Keratinocyte (primary cell): ENCODE data around the gene SCGB1D1. TPM values are rescaled to one million over a fixed set of nuclear protein-coding genes. Genes with fewer than 3 reads are reported as not detected.

Experiments
- DNase-seq: peaks from one replicate; pipeline ENCODE4 v3.0.0-alpha.2; 2011; ENCODE audit warnings: low read depth, missing footprints, low spot score
- FAIRE-seq: peaks from 2 replicates; lab custom pipeline; 2011; peaks lifted over from hg19 to GRCh38; lab: Jason Lieb, UNC
- H2AFZ ChIP-seq: 2 replicates; pipeline ENCODE4 v1.6.0; 2012; ENCODE audit warnings: low read length, control low read depth, inconsistent platforms; ENCODE audit not compliant: control insufficient read depth
- H3K27ac ChIP-seq: 2 replicates; pipeline ENCODE4 v1.5.1; 2011; ENCODE audit warnings: low read length; ENCODE audit not compliant: control insufficient read depth, insufficient read depth
- H3K27me3 ChIP-seq: 3 replicates; pipeline ENCODE4 v1.6.0; 2011; ENCODE audit warnings: low read length; ENCODE audit not compliant: control insufficient read depth, insufficient read depth; ENCODE audit errors: extremely low read depth
- H3K36me3 ChIP-seq, 2 experiments: 2 replicates in 1 of 2; 3 replicates in 1 of 2; pipeline ENCODE4 v1.5.1; 2011; ENCODE audit warnings: low read length in 2 of 2, mild to moderate bottlenecking in 1 of 2; ENCODE audit not compliant: control insufficient read depth in 2 of 2, insufficient read depth in 2 of 2; ENCODE audit errors: extremely low read depth in 1 of 2
- H3K4me1 ChIP-seq: 3 replicates; pipeline ENCODE4 v1.5.1; 2011; ENCODE audit warnings: low read length; ENCODE audit not compliant: control insufficient read depth, insufficient read depth; ENCODE audit errors: extremely low read depth
- H3K4me2 ChIP-seq: 3 replicates; pipeline ENCODE4 v1.6.0; 2011; ENCODE audit warnings: low read depth, low read length; ENCODE audit not compliant: control insufficient read depth, insufficient read depth; ENCODE audit errors: extremely low read depth
- H3K4me3 ChIP-seq, 3 experiments: fragments of 200-600 bp in 1 of 3; sonication (generic) in 1 of 3; 2 replicates in 2 of 3; 3 replicates in 1 of 3; pipeline ENCODE4 v1.5.1; 2011 to 2016; ENCODE audit warnings: low read length in 3 of 3, mild to moderate bottlenecking in 3 of 3, control low read depth in 2 of 3, inconsistent platforms in 1 of 3, low read depth in 1 of 3, mixed read lengths in 1 of 3, mixed run types in 1 of 3, moderate library complexity in 1 of 3; ENCODE audit not compliant: control insufficient read depth in 2 of 3, insufficient read depth in 2 of 3; ENCODE audit errors: extremely low read depth in 1 of 3
- H3K79me2 ChIP-seq: 2 replicates; pipeline ENCODE4 v1.6.0; 2012; ENCODE audit warnings: low read length; ENCODE audit not compliant: control insufficient read depth, insufficient read depth
- H3K9ac ChIP-seq: 3 replicates; pipeline ENCODE4 v1.6.0; 2011; ENCODE audit warnings: low read length; ENCODE audit not compliant: control insufficient read depth, insufficient read depth; ENCODE audit errors: extremely low read depth
- H3K9me1 ChIP-seq: 3 replicates; pipeline ENCODE4 v1.6.0; 2011; ENCODE audit warnings: low read length; ENCODE audit not compliant: control insufficient read depth, insufficient read depth; ENCODE audit errors: extremely low read depth
- H3K9me3 ChIP-seq: 2 replicates; pipeline ENCODE4 v1.5.1; 2012; ENCODE audit warnings: low read depth, low read length; ENCODE audit not compliant: control insufficient read depth
- H4K20me1 ChIP-seq: 3 replicates; pipeline ENCODE4 v1.6.0; 2011; ENCODE audit warnings: low read length; ENCODE audit not compliant: control insufficient read depth, insufficient read depth; ENCODE audit errors: extremely low read depth
- EZH2 ChIP-seq: IDR thresholded peaks from one replicate; pipeline ENCODE4 v1.6.1; 2012; ENCODE audit warnings: inconsistent platforms, mild to moderate bottlenecking, low read length, moderate library complexity
- dilution Hi-C: fragments of 300-500 bp; cut with MboI; formaldehyde crosslinking; loops from one replicate; pipeline ENCODE4 v1.7.0; 2020; ENCODE audit warnings: low sequenced_read_pairs; ENCODE audit not compliant: extremely low pct_ligation_motif_present
- polyA plus RNA-seq, 5 experiments: library from polyadenylated mRNA; depleted of rRNA in 3 of 5; stranded (reverse) in 3 of 5; stranded (forward) in 1 of 5; unstranded in 1 of 5; fragments of >200 nt; gene quantifications; 1 replicate in 1 of 5; 2 replicates in 3 of 5; 3 replicates in 1 of 5; pipeline versions ENCODE4 v1.2.1 to v1.2.3, GENCODE V29; 2011 to 2012; ENCODE audit warnings: missing spikeins in 2 of 5, low read depth in 1 of 5, low replicate concordance in 1 of 5
- TF ChIP-seq, protein P1 (sequence below), 3 experiments: IDR thresholded peaks in 1 of 3; conservative IDR thresholded peaks in 1 of 3; optimal IDR thresholded peaks in 1 of 3; 2 replicates in 2 of 3; 3 replicates in 1 of 3; pipeline versions ENCODE3 to v1.5.1; 2011; ENCODE audit warnings: low read length in 3 of 3, mild to moderate bottlenecking in 3 of 3, moderate library complexity in 2 of 3, control low read depth in 1 of 3, inconsistent platforms in 1 of 3; ENCODE audit not compliant: insufficient read depth in 2 of 3; ENCODE audit errors: extremely low read depth in 1 of 3

SCGB1D1 gene
- polyA plus RNA-seq, 1 donor (not counting 4 experiments of a cell fraction or from before 2014, with no cell fraction given): not detected

DNA sequence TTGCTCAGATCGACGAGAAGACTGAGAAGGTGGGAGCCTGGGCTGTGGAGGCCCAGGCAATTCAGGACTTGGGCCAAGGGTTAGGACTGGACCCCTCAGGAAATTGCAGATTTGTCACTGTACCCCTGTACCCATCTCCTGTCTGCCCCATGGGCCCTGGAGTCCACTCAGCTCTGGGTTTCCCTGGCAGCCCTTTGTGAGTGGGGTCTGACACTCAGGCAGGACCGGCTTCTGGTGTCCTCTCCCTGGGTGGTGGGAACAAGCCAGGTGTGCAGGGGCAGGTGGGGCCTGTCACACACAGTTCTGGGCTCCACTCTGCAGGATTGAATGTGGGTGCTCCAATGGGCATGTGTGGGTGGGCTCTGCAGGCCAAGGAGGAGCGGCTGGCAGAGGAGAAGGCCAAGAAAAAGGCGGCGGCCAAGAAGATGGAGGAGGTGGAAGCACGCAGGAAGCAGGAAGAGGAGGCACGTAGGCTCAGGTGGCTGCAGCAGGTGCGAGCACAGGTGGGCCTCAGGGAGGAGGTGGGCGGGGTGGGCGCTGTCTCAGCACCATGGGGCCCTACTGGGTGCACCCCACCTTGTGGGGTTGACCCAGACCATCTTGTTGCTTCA is 44.6 kb upstream of the SCGB1D1 start:
- H3K4me3 ChIP-seq: no peak overlapping the region
- TF ChIP-seq, protein P1, sequence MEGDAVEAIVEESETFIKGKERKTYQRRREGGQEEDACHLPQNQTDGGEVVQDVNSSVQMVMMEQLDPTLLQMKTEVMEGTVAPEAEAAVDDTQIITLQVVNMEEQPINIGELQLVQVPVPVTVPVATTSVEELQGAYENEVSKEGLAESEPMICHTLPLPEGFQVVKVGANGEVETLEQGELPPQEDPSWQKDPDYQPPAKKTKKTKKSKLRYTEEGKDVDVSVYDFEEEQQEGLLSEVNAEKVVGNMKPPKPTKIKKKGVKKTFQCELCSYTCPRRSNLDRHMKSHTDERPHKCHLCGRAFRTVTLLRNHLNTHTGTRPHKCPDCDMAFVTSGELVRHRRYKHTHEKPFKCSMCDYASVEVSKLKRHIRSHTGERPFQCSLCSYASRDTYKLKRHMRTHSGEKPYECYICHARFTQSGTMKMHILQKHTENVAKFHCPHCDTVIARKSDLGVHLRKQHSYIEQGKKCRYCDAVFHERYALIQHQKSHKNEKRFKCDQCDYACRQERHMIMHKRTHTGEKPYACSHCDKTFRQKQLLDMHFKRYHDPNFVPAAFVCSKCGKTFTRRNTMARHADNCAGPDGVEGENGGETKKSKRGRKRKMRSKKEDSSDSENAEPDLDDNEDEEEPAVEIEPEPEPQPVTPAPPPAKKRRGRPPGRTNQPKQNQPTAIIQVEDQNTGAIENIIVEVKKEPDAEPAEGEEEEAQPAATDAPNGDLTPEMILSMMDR (optimal IDR thresholded peaks at IDR 0.05 in 1 of 3, IDR thresholded peaks at IDR 0.05 in 1 of 3, conservative IDR thresholded peaks at IDR 0.05 in 1 of 3; ENCODE audit: extremely low read depth in 1 of 3, insufficient read depth in 2 of 3, low read length in 3 of 3): no peak
- no peak for TF ChIP-seq EZH2
- no peak overlapping the region for H3K4me2 ChIP-seq
- dilution Hi-C loops: no loop called here
- H3K27me3 ChIP-seq: no peaks in the 10 kb centered on the region
- H3K9ac ChIP-seq: no peak overlapping the region
- H4K20me1 ChIP-seq: no peaks in the 10 kb centered on the region
- peaks cover 6% of the 10 kb centered on the region for H3K4me1 ChIP-seq
- H3K27ac ChIP-seq: no peak overlapping the region
- no peaks in the 10 kb centered on the region for H3K9me1 ChIP-seq
- FAIRE-seq: no peak
- H3K9me3 ChIP-seq: no peaks in the 10 kb centered on the region
- no peaks in the 10 kb centered on the region for H3K79me2 ChIP-seq
- peaks cover 21 to 32% of the 10 kb centered on the region in 2 experiments for H3K36me3 ChIP-seq
- H2AFZ ChIP-seq: no peak overlapping the region
- DNase-seq: no peak

DNA sequence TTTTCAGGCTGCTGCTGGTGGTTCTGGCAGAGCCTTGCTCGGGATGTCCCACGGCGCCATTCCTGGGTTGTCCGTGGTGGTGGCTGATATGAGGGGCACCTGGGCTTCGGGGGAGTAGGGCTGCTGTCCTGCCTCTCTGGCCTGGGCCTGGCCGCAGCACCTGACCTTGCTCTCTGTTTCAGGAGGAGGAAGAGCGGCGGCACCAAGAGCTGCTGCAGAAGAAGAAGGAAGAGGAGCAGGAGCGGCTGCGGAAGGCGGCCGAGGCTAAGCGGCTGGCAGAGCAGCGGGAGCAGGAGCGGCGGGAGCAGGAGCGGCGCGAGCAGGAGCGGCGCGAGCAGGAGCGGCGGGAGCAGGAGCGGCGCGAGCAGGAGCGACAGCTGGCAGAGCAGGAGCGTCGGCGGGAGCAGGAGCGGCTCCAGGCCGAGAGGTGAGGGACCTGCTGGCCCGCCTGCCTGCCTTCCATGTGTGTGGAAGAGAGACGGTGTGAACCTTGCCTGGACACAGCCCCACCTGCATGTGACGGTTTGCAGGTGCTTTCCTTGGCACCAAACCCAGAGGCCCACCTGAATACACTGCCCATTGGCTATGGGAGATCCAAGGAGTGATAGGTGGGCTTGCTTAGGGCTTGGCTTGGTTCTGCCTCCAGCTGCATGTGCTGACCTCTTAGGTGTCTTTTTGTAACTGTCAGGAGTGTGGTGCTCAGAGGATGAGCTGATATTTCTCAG is 43.4 kb upstream of the SCGB1D1 start:
- Histone ChIP-seq H3K4me1 (peaks cover 6% of the 10 kb centered on the region), H3K4me2 (no peak overlapping the region), H3K79me2 (no peaks in the 10 kb centered on the region), H3K9ac (no peak overlapping the region), H3K27me3 (no peaks in the 10 kb centered on the region), H3K36me3 (peaks cover 23 to 25% of the 10 kb centered on the region in 2 experiments), H3K9me3 (no peaks in the 10 kb centered on the region), H4K20me1 (no peaks in the 10 kb centered on the region), H3K4me3 (no peak overlapping the region), H3K9me1 (no peaks in the 10 kb centered on the region), H2AFZ (no peak overlapping the region), H3K27ac (no peak overlapping the region)
- FAIRE-seq (no peak), DNase-seq (no peak)
- dilution Hi-C loops: no loop called here
- TF ChIP-seq, protein P1 (optimal IDR thresholded peaks at IDR 0.05 in 1 of 3, IDR thresholded peaks at IDR 0.05 in 1 of 3, conservative IDR thresholded peaks at IDR 0.05 in 1 of 3; ENCODE audit: extremely low read depth in 1 of 3, insufficient read depth in 2 of 3, low read length in 3 of 3): no peak
- no peak for TF ChIP-seq EZH2
